NOMO-1 treated with dmso at 0.1 percent for 144 hours (cell line): ENCODE results near the gene SND1.

ENCODE experiments used
- DNase-seq: peaks from one replicate; lab custom pipeline; 2025; ENCODE audit not compliant: unreplicated experiment; lab: John Stamatoyannopoulos, UW

Gene SND1

GRCh38 chr7:128005759-128006159, 353.8 kb downstream of the SND1 start:
- no peak for DNase-seq

- no peak for DNase-seq
Measured at GRCh38 chr7:128006550-128007302, 354.7 kb downstream of the SND1 start.

- DNase-seq, result no peak
Measured at GRCh38 chr7:128007303-128007680, 355.3 kb downstream of the SND1 start.

GRCh38 chr7:128008141-128008540, 356.1 kb downstream of the SND1 start:
- no peak for DNase-seq

GRCh38 chr7:128008744-128009143, 356.8 kb downstream of the SND1 start:
- no peak for DNase-seq

- DNase-seq, result no peak
Measured at GRCh38 chr7:128010391-128011127, 358.6 kb downstream of the SND1 start.

- no peak for DNase-seq
Measured at GRCh38 chr7:128011131-128011661, 359.2 kb downstream of the SND1 start.

GRCh38 chr7:128014811-128015210, 362.8 kb downstream of the SND1 start:
- no peak for DNase-seq

- DNase-seq, result no peak
Measured at GRCh38 chr7:128017460-128017859, 365.5 kb downstream of the SND1 start.

- DNase-seq, result no peak
Measured at GRCh38 chr7:128017862-128018845, 366.2 kb downstream of the SND1 start.

- no peak for DNase-seq
Measured at GRCh38 chr7:128019288-128019687, 367.3 kb downstream of the SND1 start.

GRCh38 chr7:128020159-128020558, 368.2 kb downstream of the SND1 start:
- DNase-seq, result no peak

GRCh38 chr7:128021366-128021765, 369.4 kb downstream of the SND1 start:
- DNase-seq, result no peak

GRCh38 chr7:128022631-128023532, 370.9 kb downstream of the SND1 start:
- DNase-seq, result no peak

GRCh38 chr7:128024151-128024550, 372.2 kb downstream of the SND1 start:
- no peak for DNase-seq

- DNase-seq, result no peak
Measured at GRCh38 chr7:128025380-128025779, 373.4 kb downstream of the SND1 start.

GRCh38 chr7:128025819-128026218, 373.8 kb downstream of the SND1 start:
- peak; percentile 3 for DNase-seq

GRCh38 chr7:128026551-128026950, 374.6 kb downstream of the SND1 start:
- no peak for DNase-seq

- no peak for DNase-seq
Measured at GRCh38 chr7:128027485-128027980, 375.5 kb downstream of the SND1 start.
